Kidney epithelial cell (primary cell): ENCODE data around the gene RGS10. TPM values are rescaled to one million over a fixed set of nuclear protein-coding genes. Genes with fewer than 3 reads are reported as not detected.

Experiments
- DNase-seq: peaks from one replicate; pipeline ENCODE4 v3.0.0-alpha.2; 2010; ENCODE audit warnings: low read depth
- H3K27me3 ChIP-seq: 2 replicates; pipeline ENCODE4 v1.6.0; 2011; ENCODE audit warnings: low read length; ENCODE audit not compliant: control insufficient read depth, insufficient read depth
- H3K36me3 ChIP-seq: 2 replicates; pipeline ENCODE4 v1.5.1; 2011; ENCODE audit warnings: low read length; ENCODE audit not compliant: control insufficient read depth, insufficient read depth
- H3K4me3 ChIP-seq: 2 replicates; pipeline ENCODE4 v1.5.1; 2011; ENCODE audit warnings: low read depth, mild to moderate bottlenecking, control low read depth, low read length
- total RNA-seq: library from RNA; depleted of rRNA; stranded (reverse); fragments of >200 nt; gene quantifications from 2 replicates; pipeline ENCODE4 v1.2.3, GENCODE V29; 2015
- TF ChIP-seq, protein P1 (sequence below): IDR thresholded peaks from 2 replicates; pipeline ENCODE4 v1.5.1; 2011; ENCODE audit warnings: mild to moderate bottlenecking, moderate library complexity, low read length, control low read depth, inconsistent platforms; ENCODE audit not compliant: insufficient read depth, poor library complexity, severe bottlenecking

The RGS10 gene
- total RNA-seq, 1 donor from 2014 or later, result 43.7 TPM

- Histone ChIP-seq H3K36me3 (no peaks in the 10 kb centered on the region), H3K4me3 (no peak overlapping the region), H3K27me3 (peaks cover 5% of the 10 kb centered on the region)
- no peak for DNase-seq
- TF ChIP-seq, protein P1, sequence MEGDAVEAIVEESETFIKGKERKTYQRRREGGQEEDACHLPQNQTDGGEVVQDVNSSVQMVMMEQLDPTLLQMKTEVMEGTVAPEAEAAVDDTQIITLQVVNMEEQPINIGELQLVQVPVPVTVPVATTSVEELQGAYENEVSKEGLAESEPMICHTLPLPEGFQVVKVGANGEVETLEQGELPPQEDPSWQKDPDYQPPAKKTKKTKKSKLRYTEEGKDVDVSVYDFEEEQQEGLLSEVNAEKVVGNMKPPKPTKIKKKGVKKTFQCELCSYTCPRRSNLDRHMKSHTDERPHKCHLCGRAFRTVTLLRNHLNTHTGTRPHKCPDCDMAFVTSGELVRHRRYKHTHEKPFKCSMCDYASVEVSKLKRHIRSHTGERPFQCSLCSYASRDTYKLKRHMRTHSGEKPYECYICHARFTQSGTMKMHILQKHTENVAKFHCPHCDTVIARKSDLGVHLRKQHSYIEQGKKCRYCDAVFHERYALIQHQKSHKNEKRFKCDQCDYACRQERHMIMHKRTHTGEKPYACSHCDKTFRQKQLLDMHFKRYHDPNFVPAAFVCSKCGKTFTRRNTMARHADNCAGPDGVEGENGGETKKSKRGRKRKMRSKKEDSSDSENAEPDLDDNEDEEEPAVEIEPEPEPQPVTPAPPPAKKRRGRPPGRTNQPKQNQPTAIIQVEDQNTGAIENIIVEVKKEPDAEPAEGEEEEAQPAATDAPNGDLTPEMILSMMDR, result no peak
Observed at GRCh38 chr10:119457966-119458766, 84.4 kb downstream of the RGS10 start.

DNA sequence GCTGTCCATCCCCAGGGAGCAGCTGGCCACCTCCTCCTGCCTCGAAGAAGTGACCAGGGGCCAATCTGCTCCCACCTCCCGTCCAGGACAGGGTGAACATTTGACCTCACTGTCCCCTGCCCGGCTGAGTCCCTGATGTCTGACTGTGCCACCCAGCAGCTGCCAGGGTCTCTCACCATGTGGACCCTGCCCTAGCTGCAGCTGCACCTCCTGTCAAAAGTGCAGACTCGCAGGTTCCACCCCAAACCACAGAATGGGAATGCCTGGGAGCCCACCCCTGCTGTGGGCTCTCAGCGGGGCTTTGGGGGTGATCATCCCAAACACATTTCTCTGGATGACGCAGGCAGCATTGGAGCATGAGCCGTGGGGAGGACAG, 86.1 kb downstream of the RGS10 start:
- H3K36me3 ChIP-seq, result no peaks in the 10 kb centered on the region

DNA sequence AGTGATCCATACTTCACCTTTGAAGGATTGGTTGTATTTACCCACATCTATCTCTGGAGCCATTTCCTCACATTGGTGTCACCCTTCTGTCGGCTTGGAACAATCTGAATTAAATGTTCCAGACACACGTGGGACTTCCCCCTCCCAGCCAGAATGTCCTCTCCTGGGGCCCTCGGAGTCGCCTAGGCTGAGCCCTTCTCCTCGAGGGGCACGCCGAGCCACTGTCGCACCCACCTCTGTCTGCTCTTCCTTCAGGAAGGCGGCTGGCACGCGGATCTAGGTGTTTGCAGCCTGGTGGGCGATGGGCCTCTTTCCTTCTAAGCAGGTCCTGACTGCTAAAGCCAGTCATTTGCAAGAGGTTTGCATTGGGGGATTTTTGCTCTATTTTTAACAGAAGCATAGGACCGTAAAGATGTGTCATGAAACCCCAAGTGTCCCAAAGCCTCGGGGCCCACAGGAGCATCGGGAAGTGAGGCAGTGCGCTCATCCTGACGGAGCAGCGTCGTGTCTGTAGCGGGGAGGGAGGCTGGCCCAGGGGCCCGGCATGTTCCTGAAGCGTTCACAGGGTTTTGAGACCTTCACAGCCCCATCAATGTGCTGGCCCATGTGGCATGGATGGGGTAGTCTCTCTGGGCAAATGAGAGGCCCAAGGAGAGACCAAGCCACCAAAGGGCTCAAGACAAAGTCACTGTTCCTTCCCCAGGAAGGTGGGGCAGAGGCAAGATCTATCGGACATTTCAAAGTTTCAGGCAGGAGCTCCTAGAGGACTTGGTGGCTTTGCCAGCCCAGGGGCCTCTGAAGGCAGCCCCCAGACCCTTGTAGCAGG, 86.7 kb downstream of the RGS10 start:
- no peak for DNase-seq
- H3K27me3 ChIP-seq, result peaks cover 5% of the 10 kb centered on the region
- H3K36me3 ChIP-seq, result no peaks in the 10 kb centered on the region
- H3K4me3 ChIP-seq, result no peak overlapping the region
- TF ChIP-seq, protein P1, result no peak

More for the DNA sequence above, 86.1 kb downstream of the RGS10 start:
- Histone ChIP-seq H3K4me3 (no peak overlapping the region), H3K27me3 (peaks cover 5% of the 10 kb centered on the region)
- DNase-seq, result no peak
- TF ChIP-seq, protein P1, result no peak

DNA sequence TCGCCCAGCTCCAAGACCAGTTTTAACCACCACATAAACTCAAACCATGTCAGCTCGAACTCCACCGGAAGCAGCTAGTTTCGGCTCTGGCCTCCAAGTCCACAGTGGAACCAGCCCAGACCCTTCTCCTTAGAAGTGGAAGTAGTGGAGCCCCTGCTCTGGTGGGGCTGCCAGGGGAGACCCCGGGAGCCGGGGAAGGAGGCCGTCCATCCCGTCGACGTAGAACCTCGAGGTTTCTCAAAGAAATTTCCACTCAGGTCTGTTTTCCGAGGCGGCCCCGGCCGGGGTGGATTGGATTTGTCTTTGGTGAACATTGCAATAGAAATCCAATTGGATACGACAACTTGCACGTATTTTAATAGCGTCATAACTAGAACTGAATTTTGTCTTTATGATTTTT, 87.5 kb downstream of the RGS10 start:
- Histone ChIP-seq H3K36me3 (no peaks in the 10 kb centered on the region), H3K4me3 (no peak overlapping the region), H3K27me3 (peaks cover 5% of the 10 kb centered on the region)
- DNase-seq, result no peak
- TF ChIP-seq, protein P1, result no peak

DNA sequence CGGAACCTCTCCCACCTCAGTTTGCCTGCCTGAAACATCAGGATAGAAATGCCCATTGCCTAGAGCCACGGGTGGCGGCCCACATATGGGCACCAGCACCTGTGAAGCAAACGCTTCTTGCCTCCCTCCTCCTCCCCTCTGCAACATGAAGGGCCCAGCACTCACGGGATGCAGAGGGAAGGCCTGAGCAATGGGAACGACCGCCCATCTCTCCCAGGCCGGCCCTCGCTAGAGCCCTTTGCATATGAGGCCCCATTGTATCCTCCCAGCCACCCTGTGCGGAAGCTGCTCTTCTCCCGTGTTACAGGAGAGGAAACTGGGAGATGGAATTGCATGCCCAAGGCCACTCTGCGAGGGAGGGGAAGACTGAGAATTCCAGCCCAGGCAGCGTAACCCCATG, 88.2 kb downstream of the RGS10 start:
- peaks cover 5% of the 10 kb centered on the region for H3K27me3 ChIP-seq
- TF ChIP-seq, protein P1, result no peak
- no peak for DNase-seq
- H3K36me3 ChIP-seq, result no peaks in the 10 kb centered on the region
- no peak overlapping the region for H3K4me3 ChIP-seq
